Hair follicle dermal papilla cell (primary cell): ENCODE data around the gene VIP. TPM values are rescaled to one million over a fixed set of nuclear protein-coding genes. Genes with fewer than 3 reads are reported as not detected.

ENCODE experiments used
- total RNA-seq: library from RNA; depleted of rRNA; stranded (reverse); fragments of >200 nt; gene quantifications from 2 replicates; pipeline ENCODE4 v1.2.3, GENCODE V29; 2012

VIP gene
- total RNA-seq, result not detected in 2 replicates

GRCh38 chr6:152750694-152751093 is at the start of gene VIP:
Gene VIP, plus strand, starts transcription at chr6:152750797. Its CDS starts 1,381 bp downstream, at chr6:152752178.

Other genes with a start within 250 kb of the VIP start
- 239 and 320 TPM in 2 replicates for gene SYNE1, start 113.4 kb upstream of the VIP start, total RNA-seq
- gene MYCT1, start 52.9 kb upstream of the VIP start, total RNA-seq, result 0.16 TPM in 1 of 2 replicates, not detected in the other
- 6.0 and 6.7 TPM in 2 replicates for gene FBXO5, start 232.2 kb downstream of the VIP start, total RNA-seq